AG09309 (cell line): ENCODE data around the gene INPP5A.

Source experiments
- DNase-seq: peaks from one replicate; pipeline ENCODE4 v3.0.0-alpha.2; 2010; ENCODE audit warnings: low read depth
- H3K4me3 ChIP-seq: 2 replicates; pipeline ENCODE4 v1.5.1; 2011; ENCODE audit warnings: mild to moderate bottlenecking, low read depth, low read length, moderate library complexity; ENCODE audit not compliant: control insufficient read depth
- TF ChIP-seq, protein P1 (sequence below): IDR thresholded peaks from 2 replicates; pipeline ENCODE4 v1.5.1; 2011; ENCODE audit warnings: mild to moderate bottlenecking, low read depth, low read length, inconsistent platforms; ENCODE audit not compliant: insufficient read depth, control insufficient read depth; ENCODE audit errors: missing control alignments

INPP5A gene

DNA sequence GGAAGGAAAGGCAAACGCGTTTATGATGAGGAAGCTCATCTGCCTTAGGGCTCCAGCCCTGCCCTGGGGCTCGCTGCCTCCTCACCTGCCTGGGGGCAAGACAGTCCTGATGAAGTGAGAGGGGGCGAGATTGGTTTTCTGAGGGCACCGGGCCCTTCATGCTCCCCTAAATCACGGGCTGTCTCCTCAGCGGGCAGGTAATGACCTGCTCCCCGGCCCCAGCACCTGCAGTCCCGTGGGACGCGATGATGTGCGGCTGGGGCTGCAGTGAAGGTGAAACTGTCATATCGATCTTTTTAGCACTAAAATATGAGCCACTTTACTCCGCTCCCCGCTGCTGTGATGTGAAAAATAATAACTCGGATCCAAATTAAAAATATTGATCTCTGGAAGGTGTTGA lies 120.2 kb downstream of the INPP5A start:
- TF ChIP-seq, protein P1, sequence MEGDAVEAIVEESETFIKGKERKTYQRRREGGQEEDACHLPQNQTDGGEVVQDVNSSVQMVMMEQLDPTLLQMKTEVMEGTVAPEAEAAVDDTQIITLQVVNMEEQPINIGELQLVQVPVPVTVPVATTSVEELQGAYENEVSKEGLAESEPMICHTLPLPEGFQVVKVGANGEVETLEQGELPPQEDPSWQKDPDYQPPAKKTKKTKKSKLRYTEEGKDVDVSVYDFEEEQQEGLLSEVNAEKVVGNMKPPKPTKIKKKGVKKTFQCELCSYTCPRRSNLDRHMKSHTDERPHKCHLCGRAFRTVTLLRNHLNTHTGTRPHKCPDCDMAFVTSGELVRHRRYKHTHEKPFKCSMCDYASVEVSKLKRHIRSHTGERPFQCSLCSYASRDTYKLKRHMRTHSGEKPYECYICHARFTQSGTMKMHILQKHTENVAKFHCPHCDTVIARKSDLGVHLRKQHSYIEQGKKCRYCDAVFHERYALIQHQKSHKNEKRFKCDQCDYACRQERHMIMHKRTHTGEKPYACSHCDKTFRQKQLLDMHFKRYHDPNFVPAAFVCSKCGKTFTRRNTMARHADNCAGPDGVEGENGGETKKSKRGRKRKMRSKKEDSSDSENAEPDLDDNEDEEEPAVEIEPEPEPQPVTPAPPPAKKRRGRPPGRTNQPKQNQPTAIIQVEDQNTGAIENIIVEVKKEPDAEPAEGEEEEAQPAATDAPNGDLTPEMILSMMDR: no peak
- no peak overlapping the region for H3K4me3 ChIP-seq
- DNase-seq: no peak

DNA sequence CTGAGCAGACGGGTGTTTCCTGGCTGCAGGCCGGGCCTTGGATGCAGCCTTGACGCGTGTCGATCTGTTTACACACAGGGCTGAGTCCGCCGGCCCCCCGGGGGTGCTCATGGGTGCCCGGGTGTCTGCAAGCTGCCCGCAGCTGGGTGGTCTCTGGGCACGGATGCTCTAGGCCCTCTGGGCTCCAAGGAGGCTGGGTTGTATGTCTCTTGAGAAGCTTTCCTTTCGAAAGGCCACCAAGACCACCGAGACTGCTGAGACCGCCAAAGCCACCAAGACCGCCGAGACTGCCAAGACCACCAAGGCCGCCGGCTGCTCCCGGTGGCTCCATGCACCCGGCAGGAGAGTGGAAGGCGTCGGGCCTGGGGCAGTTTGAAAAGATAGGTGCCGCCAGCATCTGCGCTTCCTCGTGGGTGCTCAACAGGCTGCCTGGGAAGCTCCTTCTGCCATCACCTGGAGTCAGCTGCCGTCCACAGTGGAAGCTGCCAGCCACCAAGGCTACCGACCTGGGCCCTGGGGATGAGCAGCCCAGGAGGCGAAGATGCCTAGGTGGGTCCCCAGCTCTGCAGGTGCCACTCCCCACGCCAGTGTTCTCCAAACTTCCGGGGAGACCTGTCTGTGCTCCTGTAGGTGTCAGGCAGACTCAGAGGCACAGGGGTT lies 121.1 kb downstream of the INPP5A start:
- H3K4me3 ChIP-seq: no peak overlapping the region
- TF ChIP-seq, protein P1: no peak
- no peak for DNase-seq

GRCh38 chr10:132659206-132660091 lies 121.9 kb downstream of the INPP5A start:
- no peak overlapping the region for H3K4me3 ChIP-seq
- TF ChIP-seq, protein P1: no peak
- DNase-seq: no peak

- TF ChIP-seq, protein P1: no peak
- no peak overlapping the region for H3K4me3 ChIP-seq
- no peak for DNase-seq
These were observed 122.8 kb downstream of the INPP5A start for GRCh38 chr10:132660385-132660784.

DNA sequence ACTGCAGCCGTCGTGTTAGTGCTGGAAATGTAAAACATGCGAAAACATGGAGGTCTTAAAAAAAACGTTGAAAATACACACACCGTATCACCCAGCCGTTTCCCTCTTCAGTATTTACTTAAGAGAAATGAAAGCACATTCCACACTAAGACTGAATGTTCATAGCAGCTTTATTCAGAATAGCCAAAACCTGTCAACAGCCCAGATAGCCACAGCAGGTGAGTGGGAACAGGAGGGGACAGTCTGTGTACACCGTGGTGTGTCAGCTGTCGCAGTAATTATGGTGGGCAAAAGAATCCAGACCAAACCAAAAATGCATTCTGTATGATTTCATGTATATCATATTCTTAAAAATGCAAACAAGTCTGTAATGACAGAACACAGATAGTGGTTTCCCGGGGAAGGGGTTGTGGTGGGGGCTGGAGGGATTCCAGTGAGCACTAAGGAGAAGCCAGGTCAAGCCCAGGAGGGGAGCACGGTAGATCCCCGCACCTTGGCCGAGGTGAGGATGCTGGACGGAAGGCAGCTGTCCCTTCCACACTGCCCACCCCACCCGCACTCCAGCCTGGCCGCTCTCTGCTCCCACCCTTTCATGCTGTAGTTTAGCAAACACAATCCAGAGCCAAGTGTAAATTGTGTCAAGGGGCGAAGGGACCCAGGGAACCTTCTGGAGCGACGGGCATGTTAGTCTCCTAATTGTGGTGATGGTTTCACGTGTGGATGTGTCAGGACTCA lies 124.8 kb downstream of the INPP5A start:
- TF ChIP-seq, protein P1: no peak
- no peak overlapping the region for H3K4me3 ChIP-seq
- no peak for DNase-seq

- H3K4me3 ChIP-seq: no peak overlapping the region
- no peak for DNase-seq
These were observed 126.2 kb downstream of the INPP5A start for GRCh38 chr10:132663666-132664365.

More at GRCh38 chr10:132663666-132664365, 126.2 kb downstream of the INPP5A start:
- TF ChIP-seq, protein P1: no peak
